GM12878 (cell line): ENCODE data around the gene DPM1. TPM values are rescaled to one million over a fixed set of nuclear protein-coding genes. Genes with fewer than 3 reads are reported as not detected.

Source experiments
- EGR1 ChIP-seq, 2 experiments: IDR thresholded peaks; 1 replicate in 1 of 2; 2 replicates in 1 of 2; pipeline ENCODE4 v1.6.1; 2011 to 2012; ENCODE audit warnings: low read depth in 2 of 2, low read length in 2 of 2, borderline replicate concordance in 1 of 2, mild to moderate bottlenecking in 1 of 2, moderate library complexity in 1 of 2
- GATAD2B ChIP-seq: fragments of 450-650 bp; conservative IDR thresholded peaks from 2 replicates; pipeline ENCODE4 v1.6.1; 2017; ENCODE audit warnings: low read depth, mild to moderate bottlenecking, moderate library complexity
- NFXL1 ChIP-seq: fragments of 450-650 bp; IDR thresholded peaks from 2 replicates; pipeline ENCODE4 v1.6.1; 2017; ENCODE audit warnings: antibody characterized with exemption, mild to moderate bottlenecking, borderline replicate concordance
- POLR2AphosphoS2 ChIP-seq: IDR thresholded peaks from 2 replicates; pipeline ENCODE4 v1.6.1; 2011; ENCODE audit warnings: low read depth, mild to moderate bottlenecking, low read length, improper control_type of control experiment, moderate library complexity
- POU2F2 ChIP-seq: IDR thresholded peaks from 3 replicates; pipeline ENCODE4 v1.6.1; 2011; ENCODE audit warnings: low read depth, mild to moderate bottlenecking, low read length, borderline replicate concordance
- PRDM15 ChIP-seq: fragments of 450-650 bp; formaldehyde crosslinking; IDR thresholded peaks from 2 replicates; pipeline ENCODE4 v1.4.0; 2020; ENCODE audit warnings: mild to moderate bottlenecking, moderate library complexity
- SIN3A ChIP-seq: IDR thresholded peaks from 2 replicates; pipeline ENCODE4 v1.6.1; 2012; ENCODE audit warnings: low read depth, low read length, improper control_type of control experiment
- STAT3 ChIP-seq: IDR thresholded peaks from 2 replicates; pipeline ENCODE4 v1.6.1; 2011; ENCODE audit warnings: low read depth, low read length, improper control_type of control experiment
- SUZ12 ChIP-seq: fragments of 200-600 bp; sonication (generic); IDR thresholded peaks from one replicate; pipeline ENCODE4 v1.6.1; 2018; ENCODE audit warnings: antibody characterized with exemption, mild to moderate bottlenecking; ENCODE audit not compliant: unreplicated experiment
- YY1 ChIP-seq: IDR thresholded peaks from 2 replicates; pipeline ENCODE4 v1.6.1; 2011; ENCODE audit warnings: low read depth, mild to moderate bottlenecking, low read length
- polyA plus RNA-seq, 11 experiments: library from polyadenylated mRNA; depleted of rRNA in 4 of 11; unstranded in 6 of 11; stranded (reverse) in 5 of 11; fragments of >200 nt; fragmentation: Nextera tagmentation in 4 of 11; fragmentation: Illumina TruSeq in 1 of 11; extraction: Ambion mirVana in 4 of 11; extraction: Trizol in 1 of 11; gene quantifications; 1 replicate in 1 of 11; 2 replicates in 10 of 11; pipeline versions ENCODE4 v1.2.1 to v1.2.3, GENCODE V29; 2011 to 2016; ENCODE audit warnings: inconsistent platforms in 2 of 11, missing spikeins in 2 of 11, low read depth in 1 of 11
- total RNA-seq, 4 experiments: library from RNA; depleted of rRNA in 3 of 4; stranded (reverse); fragments of >200 nt in 3 of 4; fragmentation: Illumina TruSeq in 1 of 4; extraction: Trizol in 1 of 4; gene quantifications; 2 replicates each; pipeline versions ENCODE4 v1.2.1 to v1.2.3, GENCODE V29; 2013 to 2021
- TF ChIP-seq, protein P1 (sequence below): fragments of 450-650 bp; IDR thresholded peaks from 2 replicates; pipeline ENCODE4 v1.6.1; 2016; ENCODE audit warnings: mild to moderate bottlenecking, moderate library complexity, borderline replicate concordance

Gene DPM1
- total and polyA plus RNA-seq, 10 of the 15 experiments (the other 5 are each of a cell fraction or from before 2014, with no cell fraction given) = 53.3 to 167 (median 108) TPM

GRCh38 chr20:50969435-50969834 lies 11.1 kb upstream of the DPM1 start (continued):
- TF ChIP-seq, protein P1, sequence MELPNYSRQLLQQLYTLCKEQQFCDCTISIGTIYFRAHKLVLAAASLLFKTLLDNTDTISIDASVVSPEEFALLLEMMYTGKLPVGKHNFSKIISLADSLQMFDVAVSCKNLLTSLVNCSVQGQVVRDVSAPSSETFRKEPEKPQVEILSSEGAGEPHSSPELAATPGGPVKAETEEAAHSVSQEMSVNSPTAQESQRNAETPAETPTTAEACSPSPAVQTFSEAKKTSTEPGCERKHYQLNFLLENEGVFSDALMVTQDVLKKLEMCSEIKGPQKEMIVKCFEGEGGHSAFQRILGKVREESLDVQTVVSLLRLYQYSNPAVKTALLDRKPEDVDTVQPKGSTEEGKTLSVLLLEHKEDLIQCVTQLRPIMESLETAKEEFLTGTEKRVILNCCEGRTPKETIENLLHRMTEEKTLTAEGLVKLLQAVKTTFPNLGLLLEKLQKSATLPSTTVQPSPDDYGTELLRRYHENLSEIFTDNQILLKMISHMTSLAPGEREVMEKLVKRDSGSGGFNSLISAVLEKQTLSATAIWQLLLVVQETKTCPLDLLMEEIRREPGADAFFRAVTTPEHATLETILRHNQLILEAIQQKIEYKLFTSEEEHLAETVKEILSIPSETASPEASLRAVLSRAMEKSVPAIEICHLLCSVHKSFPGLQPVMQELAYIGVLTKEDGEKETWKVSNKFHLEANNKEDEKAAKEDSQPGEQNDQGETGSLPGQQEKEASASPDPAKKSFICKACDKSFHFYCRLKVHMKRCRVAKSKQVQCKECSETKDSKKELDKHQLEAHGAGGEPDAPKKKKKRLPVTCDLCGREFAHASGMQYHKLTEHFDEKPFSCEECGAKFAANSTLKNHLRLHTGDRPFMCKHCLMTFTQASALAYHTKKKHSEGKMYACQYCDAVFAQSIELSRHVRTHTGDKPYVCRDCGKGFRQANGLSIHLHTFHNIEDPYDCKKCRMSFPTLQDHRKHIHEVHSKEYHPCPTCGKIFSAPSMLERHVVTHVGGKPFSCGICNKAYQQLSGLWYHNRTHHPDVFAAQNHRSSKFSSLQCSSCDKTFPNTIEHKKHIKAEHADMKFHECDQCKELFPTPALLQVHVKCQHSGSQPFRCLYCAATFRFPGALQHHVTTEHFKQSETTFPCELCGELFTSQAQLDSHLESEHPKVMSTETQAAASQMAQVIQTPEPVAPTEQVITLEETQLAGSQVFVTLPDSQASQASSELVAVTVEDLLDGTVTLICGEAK = no peak
- no peak for TF ChIP-seq POLR2AphosphoS2
- TF ChIP-seq PRDM15 (CRISPR knock-in tag) = no peak
- no peak for TF ChIP-seq GATAD2B
- no peak for TF ChIP-seq YY1
- no peak for TF ChIP-seq POU2F2
- TF ChIP-seq EGR1 (IDR thresholded peaks at IDR 0.05; ENCODE audit: borderline replicate concordance in 1 of 2, low read depth in 2 of 2, low read length in 2 of 2) = no peak
- TF ChIP-seq SUZ12 = no peak
- no peak for TF ChIP-seq STAT3
- no peak for TF ChIP-seq SIN3A
- TF ChIP-seq NFXL1 = no peak
